Activated CD4-positive, alpha-beta T cell treated with anti-CD3 and anti-CD28 coated beads for 24 hours (primary cell): ENCODE results near the gene GOLT1A.

Experiments
- DNase-seq, 2 donors: peaks; one replicate each; pipeline ENCODE4 v3.0.0-alpha.2; 2020; ENCODE audit warnings: low read depth in 2 of 2

Gene GOLT1A

DNA sequence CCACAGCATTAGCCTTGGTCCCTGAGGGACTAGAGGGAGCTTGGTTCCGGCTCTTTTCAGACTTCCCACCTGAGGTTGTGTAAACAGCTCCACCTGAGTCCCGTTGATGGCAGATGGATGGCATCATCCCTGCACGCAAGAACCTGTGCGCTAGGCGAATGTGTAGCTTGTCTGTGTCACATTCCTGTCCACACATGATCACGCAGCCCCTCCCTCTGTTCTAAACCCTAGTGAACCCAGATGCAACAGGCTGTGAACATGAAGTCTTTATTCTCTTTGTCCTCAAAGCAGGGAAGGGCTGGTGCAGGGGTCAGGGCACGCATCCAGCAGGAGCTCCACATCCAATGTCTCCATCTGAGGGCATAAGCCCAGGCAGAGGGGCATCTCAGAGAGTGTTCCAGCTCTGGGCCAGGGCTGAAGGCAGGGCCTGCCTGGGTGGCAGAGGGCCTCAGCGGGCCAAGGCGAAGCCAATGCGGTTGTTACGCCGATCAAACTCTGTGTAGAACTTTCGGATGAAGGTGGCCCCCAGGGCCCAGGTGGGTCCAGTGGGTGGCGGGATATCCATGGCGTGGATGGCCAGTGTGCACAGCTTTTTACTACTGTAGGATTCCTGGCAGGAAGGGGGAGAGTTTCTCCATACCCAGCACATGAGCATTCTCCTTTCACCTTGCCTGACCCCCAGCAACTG, 59.1 kb downstream of the GOLT1A start:
- no peak for DNase-seq

GRCh38 chr1:204153667-204154066, 60.1 kb downstream of the GOLT1A start:
- DNase-seq = no peak

- DNase-seq = no peak
These were observed 61.3 kb downstream of the GOLT1A start for GRCh38 chr1:204152310-204153044.

- DNase-seq = peak in 1 of 2 donors; percentile 24
These were observed 62.1 kb downstream of the GOLT1A start, which contains the start of gene ETNK2 for GRCh38 chr1:204151552-204152309. ETNK2 (minus strand) TSS chr1:204152044; CDS start chr1:204151852, 192 bp downstream.

- no peak for DNase-seq
These were observed 62.9 kb downstream of the GOLT1A start for GRCh38 chr1:204150702-204151551.

DNA sequence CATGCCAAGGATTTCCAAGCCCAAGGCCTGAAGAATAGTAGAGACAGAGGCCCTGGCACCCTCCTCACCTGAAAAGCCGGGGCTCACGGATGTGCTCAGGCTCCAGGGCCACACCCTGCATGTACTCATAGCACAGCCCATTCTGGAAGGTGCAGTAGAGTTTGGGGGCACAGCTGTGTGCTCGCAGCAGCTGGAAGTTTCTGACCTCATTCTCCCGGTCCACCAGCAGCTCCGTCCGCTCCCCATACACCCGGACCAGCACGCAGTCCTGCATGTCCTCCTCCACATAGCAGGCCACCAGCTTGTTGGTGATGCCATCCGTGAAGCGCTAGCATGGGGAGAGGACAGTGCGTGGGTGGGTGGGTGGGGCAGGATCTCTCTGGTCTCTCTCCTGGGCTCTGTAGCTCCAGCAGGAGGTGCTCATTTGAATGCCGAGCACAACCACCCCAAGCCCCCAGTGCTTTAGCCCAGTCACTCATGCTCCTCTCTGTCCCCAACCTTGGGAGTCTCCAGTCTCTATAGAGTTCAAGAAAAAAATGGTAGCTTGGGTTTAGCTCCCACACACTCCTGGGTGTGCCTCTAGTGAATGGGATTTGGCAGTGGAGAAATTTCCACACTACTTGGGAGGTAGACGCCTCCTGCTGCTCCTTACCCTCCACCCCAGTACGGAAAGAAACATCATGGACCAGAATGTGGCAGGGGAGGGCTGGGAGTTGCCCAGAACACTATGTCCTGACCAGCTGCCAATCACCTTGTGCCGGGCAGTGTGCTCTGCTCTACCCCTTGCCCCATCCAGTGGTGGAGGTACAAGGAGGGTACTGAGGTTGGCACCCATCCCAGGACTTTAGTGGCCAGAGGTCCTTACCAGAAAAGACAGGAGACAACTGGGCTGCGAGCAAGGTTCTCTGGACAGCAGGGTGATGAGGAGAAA, 63.9 kb downstream of the GOLT1A start:
- DNase-seq = no peak

DNA sequence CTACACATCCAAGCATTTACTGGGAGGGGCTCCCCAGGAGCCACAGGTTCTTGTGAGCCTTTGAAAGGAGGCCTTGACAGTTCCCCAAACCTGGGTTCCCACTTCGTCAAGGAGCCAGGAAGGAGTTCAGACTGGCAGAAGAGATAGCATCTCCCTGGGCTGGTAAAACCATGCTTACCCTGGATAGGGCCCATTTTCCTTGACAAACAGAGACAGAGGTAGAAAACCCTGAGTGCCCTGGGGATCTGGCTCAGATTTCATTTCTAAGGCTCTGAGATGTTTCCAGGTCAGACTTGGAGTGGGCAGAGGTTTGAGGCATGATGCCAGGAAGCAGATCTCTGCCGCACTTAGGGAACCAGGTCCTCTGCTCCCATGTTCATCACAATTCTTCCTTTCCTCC, 64.7 kb downstream of the GOLT1A start:
- DNase-seq = no peak
